Measurements from ENCODE around the gene LOC128125822.
"Not testable (repeated sequence)": the region's sequence is repeated elsewhere in the genome, so short reads cannot be mapped to it uniquely, and the experiment has no call there.

Gene LOC128125822

GRCh38 chr6:63584125-63584514 lies 11.8 kb downstream of the LOC128125822 start:
- no peak for DNase-seq

DNA sequence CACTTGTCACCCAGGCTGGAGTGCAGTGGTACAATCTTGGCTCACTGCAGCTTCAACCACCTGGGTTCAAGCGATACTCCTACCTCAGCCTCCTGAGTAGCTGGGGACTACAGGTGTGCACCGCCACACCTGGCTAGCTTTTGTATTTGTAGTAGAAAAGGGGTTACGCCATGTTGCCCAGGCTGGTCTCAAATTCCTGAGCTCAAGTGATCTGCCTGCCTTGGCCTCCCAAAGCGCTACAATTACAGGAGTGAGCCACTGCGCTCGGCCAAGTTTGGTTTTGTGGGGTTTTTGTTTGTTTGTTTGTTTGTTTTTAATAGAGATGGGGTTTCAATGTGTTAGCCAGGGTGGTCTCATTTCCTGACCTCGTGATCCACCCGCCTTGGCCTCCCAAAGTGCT lies 12.3 kb downstream of the LOC128125822 start:
- no peak for DNase-seq

GRCh38 chr6:63585652-63586051 lies 13.4 kb downstream of the LOC128125822 start:
- DNase-seq: not testable (repeated sequence)

DNA sequence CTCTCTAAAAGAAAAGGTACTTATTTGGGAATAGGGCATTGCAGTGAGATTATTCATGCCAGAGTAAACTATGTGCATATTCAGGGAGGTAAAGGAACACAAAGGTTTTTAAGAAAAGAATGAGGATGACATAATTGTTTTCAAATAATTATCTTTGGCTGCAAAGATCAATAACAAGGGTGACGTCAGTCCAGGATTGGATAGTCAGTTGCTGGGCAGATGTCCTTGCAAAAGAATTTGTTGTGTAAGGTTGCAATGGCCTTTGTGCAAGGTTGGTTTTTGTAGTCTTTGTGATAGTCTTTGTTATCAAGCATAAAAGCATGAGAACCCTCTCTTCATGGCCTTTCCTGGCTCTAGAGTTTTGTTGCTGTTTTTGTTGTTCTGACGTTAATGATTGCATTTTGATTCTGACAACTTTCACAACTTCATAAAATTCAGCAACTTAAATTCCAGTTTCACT lies 17.7 kb downstream of the LOC128125822 start:
- no peak for DNase-seq

GRCh38 chr6:63592886-63593285 lies 20.6 kb downstream of the LOC128125822 start:
- no peak for DNase-seq

DNA sequence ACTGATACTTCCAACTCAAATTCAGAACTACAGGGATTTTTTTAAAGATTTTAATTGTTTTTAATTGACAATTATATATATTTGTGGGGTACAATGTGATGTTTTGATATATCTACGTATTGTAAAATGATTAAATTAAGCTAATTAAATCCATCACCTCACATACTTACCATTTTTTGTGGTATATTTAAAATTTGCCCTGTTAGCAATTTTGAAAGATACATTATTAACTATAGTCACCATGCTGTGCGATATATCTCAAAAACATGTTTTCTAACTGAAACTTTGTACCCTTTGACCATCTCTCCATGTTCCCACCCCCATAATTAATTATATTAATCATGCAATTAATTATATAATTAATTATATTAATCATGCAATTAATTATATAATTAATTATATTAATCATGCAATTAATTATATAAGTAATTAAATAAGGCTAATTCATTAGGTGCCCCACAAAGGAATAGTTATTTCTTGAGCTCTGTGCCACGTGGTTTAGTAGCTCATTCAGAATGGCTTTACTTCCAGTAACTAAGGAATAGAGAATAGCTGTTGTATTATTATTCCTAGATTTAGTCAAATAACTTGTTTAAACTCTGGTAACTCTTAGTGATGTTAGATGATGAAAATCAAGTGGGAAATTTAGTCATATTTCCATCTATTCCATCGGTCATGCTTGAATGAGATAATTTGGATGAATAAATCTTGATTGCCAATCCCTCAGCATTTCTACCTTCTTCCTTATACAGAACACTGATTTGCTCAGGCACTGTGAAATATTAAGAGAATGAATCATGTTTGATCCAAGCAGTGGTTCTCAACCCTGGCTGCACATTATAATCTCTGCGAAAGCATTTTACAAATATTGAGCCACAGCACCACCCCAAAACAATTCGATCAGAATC lies 25.1 kb downstream of the LOC128125822 start:
- DNase-seq: no peak

DNA sequence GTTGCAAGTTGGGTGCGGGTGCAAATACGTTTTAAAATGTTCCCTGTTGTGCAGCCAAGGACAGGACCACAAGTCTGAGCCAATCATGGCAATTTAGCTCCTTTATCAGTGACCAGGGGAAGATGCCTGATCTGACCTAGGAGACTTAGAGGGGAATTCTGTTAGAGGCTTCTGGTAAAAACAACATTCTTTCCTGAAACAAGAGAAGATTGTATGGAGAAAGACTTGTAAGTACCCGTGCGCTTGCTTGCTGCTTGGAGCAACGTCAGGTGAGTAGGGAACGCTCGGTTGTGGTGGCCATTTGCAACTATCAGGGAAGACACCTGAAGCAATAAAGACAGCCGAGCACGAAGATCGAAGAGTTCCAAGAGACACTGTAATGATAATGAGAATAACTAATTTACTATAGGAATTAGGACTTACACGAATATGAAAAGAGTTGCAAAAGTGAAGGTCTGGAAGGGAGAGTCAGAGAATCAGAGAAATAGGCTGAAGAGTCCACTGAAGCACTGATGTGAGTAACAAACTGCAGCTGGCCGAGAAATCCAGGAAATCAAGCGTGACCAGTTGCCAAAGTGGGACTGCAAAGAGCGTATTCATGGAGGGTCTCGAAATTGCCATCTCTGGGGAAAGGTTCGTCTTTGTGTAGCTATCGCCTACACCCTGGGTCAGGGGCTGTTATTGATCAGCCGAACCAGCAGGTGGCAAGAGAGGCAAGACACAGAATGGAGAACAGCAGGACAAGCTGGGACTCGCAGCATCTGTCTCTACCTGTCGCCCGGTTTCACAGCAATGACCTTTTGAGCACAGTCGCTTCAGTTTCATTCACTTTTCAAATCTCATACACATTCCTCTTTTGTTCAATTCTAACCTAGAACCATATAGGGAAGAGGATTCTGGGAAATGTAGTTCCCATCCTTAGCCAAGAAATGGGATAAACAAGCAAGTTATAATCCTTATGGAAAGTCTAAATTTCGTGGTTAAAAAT lies 26.1 kb downstream of the LOC128125822 start:
- peak; percentile 81 for DNase-seq

DNA sequence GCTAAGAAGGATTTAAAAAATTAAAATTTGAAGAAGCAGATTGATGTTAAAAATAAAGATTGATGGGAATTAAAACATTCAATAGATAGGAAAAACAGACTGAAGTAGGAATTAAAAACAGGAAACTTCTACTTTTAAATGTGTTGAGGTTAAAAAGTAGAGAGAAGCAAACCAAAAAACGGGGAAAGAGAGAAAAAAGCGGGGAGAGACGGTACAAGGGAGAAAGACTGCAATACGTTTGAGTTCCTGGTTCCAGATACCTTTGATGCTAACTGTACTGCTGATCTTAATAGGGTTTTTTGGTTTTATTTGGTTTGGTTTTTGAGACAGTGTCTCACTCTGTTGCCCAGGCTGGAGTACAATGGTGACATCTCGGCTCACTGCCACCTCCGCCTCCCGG lies 27.0 kb downstream of the LOC128125822 start:
- DNase-seq: no peak

GRCh38 chr6:63600136-63600535 lies 27.9 kb downstream of the LOC128125822 start:
- DNase-seq: no peak

DNA sequence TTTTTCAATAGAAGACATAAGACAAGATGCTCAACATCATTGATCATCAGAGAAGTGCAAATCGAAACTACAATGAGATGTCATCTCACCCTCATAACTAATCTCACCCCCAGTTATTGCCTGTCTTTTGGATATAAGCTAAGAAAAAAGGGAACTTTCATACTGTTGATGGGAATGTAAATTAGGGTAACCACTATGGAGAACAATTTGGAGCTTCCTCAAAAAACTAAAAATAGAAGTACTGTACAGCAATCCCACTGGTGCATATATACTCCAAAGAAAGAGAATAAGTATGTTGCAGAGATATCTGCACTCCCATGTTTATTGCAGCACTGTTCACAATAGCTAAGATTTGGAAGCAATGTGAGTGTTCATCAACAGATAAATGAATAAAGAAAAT lies 37.0 kb downstream of the LOC128125822 start:
- DNase-seq: no peak

GRCh38 chr6:63610944-63611343 lies 38.7 kb downstream of the LOC128125822 start:
- no peak for DNase-seq

GRCh38 chr6:63611560-63611959 lies 39.3 kb downstream of the LOC128125822 start:
- no peak for DNase-seq

DNA sequence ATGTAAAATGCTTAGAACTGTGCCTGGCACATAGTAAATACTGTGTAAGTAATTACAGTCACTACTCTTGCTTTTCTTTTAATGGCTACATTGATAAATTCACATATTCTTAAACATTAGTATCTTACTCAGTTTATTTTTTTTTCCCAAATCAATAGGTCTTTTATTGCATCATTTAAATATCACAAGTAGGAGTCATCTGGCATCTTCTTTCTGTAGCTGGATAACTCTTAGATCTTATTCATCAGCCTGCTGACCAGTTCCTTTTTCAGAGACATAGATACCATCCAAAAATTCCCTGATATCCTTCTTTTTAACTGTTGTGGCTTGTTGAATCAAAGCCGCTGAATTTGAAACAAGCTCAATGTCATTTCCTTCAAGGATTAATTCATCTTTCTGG lies 43.3 kb downstream of the LOC128125822 start:
- no peak for DNase-seq

Data from femur (tissue), 1 donor.